Spleen (tissue), 11 donors: ENCODE results near the gene TBL1XR1. TPM values are rescaled to one million over a fixed set of nuclear protein-coding genes. Genes with fewer than 3 reads are reported as not detected.
"Not testable (repeated sequence)": the region's sequence is repeated elsewhere in the genome, so short reads cannot be mapped to it uniquely, and the experiment has no call there.

ENCODE experiments used
- DNase-seq: peaks from one replicate; pipeline ENCODE4 v3.0.0-alpha.2; 2020
- H3K27ac ChIP-seq, 8 donors: fragments of 200-600 bp; sonication (generic) in 7 of 8; 1 replicate in 4 of 8; 2 replicates in 4 of 8; pipeline versions ENCODE4 v1.5.0 to v1.8.0; 2016 to 2021; ENCODE audit warnings: inconsistent platforms in 4 of 8, mild to moderate bottlenecking in 4 of 8, moderate library complexity in 1 of 8
- H3K27me3 ChIP-seq, 7 donors: fragments of 200-600 bp; sonication (generic) in 6 of 7; replicated peaks in 1 of 7; 1 replicate in 4 of 7; 2 replicates in 3 of 7; pipeline versions ENCODE4 v1.5.0 to v1.8.0; 2016 to 2021; ENCODE audit warnings: inconsistent platforms in 3 of 7, mild to moderate bottlenecking in 1 of 7
- H3K36me3 ChIP-seq, 6 donors: fragments of 200-600 bp; sonication (generic) in 5 of 6; 1 replicate in 4 of 6; 2 replicates in 2 of 6; pipeline versions ENCODE4 v1.5.0 to v1.8.0; 2016 to 2021; ENCODE audit warnings: inconsistent platforms in 2 of 6
- H3K4me1 ChIP-seq, 6 donors: fragments of 200-600 bp; sonication (generic) in 5 of 6; 1 replicate in 3 of 6; 2 replicates in 3 of 6; pipeline versions ENCODE4 v1.5.0 to v1.8.0; 2016 to 2021; ENCODE audit warnings: inconsistent platforms in 3 of 6
- H3K4me3 ChIP-seq, 8 donors: fragments of 200-600 bp; sonication (generic) in 7 of 8; 1 replicate in 4 of 8; 2 replicates in 4 of 8; pipeline versions ENCODE4 v1.5.0 to v1.8.0; 2016 to 2021; ENCODE audit warnings: inconsistent platforms in 4 of 8, mild to moderate bottlenecking in 4 of 8, moderate library complexity in 2 of 8
- H3K9me3 ChIP-seq, 8 donors: fragments of 200-600 bp; sonication (generic) in 7 of 8; 1 replicate in 4 of 8; 2 replicates in 4 of 8; pipeline versions ENCODE4 v1.5.0 to v1.8.0; 2016 to 2021; ENCODE audit warnings: inconsistent platforms in 4 of 8
- CTCF ChIP-seq, 11 experiments: fragments of 200-600 bp in 7 of 11; fragments of 450-650 bp in 4 of 11; sonication (generic) in 4 of 11; IDR thresholded peaks in 8 of 11; conservative IDR thresholded peaks in 3 of 11; 1 replicate in 7 of 11; 2 replicates in 4 of 11; pipeline versions ENCODE4 v1.4.0 to v1.8.0; 2016 to 2021; ENCODE audit warnings: antibody characterized with exemption in 11 of 11, inconsistent platforms in 4 of 11, mild to moderate bottlenecking in 1 of 11
- POLR2A ChIP-seq, 3 donors: fragments of 450-650 bp; IDR thresholded peaks; one replicate each; pipeline ENCODE4 v1.5.1; 2017; ENCODE audit warnings: antibody characterized with exemption in 3 of 3, mild to moderate bottlenecking in 1 of 3
- POLR2AphosphoS5 ChIP-seq, 3 donors: sonication (generic); formaldehyde crosslinking; IDR thresholded peaks; one replicate each; pipeline ENCODE4 v1.5.1; 2017; ENCODE audit warnings: antibody characterized with exemption in 3 of 3
- WGBS, 5 donors: extraction: QIAGEN DNeasy Blood & Tissue Kit in 3 of 5; methylation state at CpG; one replicate each; pipeline versions ENCODE4 v1.1.5 to v1.1.7; 2013 to 2018; 5-methylcytosine and 5-hydroxymethylcytosine counted together
- intact Hi-C: fragments of 100-400 bp; cut with DNase I; formaldehyde crosslinking; loops from one replicate; pipeline ENCODE4 v1.15.0; 2023; ENCODE audit warnings: low total_unique reads
- polyA plus RNA-seq, 3 donors: library from polyadenylated mRNA; stranded (reverse); fragments of 200-250 nt; gene quantifications; one replicate each; pipeline ENCODE4 v1.2.1, GENCODE V29; 2013
- total RNA-seq, 7 donors: library from RNA; depleted of rRNA in 3 of 7; stranded (reverse); fragments of >200 nt in 3 of 7; fragmentation: NEBNext Ultra II Directional in 4 of 7; extraction: Animal tissue kit (Norgen Biotek cat#: 25700) in 4 of 7; gene quantifications; one replicate each; pipeline versions ENCODE4 v1.1.0 to v1.2.1, GENCODE V29; 2016 to 2021
- donor health status: healthy with polysubstance abuse.
- donor health status: DM: no; HTN: no; CAD: no; lungs with moderate emphysema.
- donor health status: DM: no; HTN: no; CAD: no.
- donor health status: Bipolar disorder and iron deficiency.
- donor health status: healthy.
- donor health status: DM: no; HTN: no; CAD: no.
- donor health status: DM: yes; HTN: yes; CAD: no.

Gene TBL1XR1
- total and polyA plus RNA-seq, 10 donors = 32.4 to 168 (median 97.2) TPM

- Histone ChIP-seq H3K27ac (no peak overlapping the region), H3K4me1 (peaks cover 3 to 41% (median 20%) of the 10 kb centered on the region in 6 donors), H3K4me3 (no peak overlapping the region), H3K9me3 (peaks cover 0 to 10% (median 0%) of the 10 kb centered on the region in 8 donors), H3K36me3 (no peaks in the 10 kb centered on the region), H3K27me3 (no peaks in the 10 kb centered on the region)
- TF ChIP-seq POLR2AphosphoS5 (IDR thresholded peaks at IDR 0.05) (no peak), CTCF (IDR thresholded peaks at IDR 0.05 in 8 of 11, conservative IDR thresholded peaks at IDR 0.05 in 3 of 11) (no peak), POLR2A (IDR thresholded peaks at IDR 0.05) (no peak)
- intact Hi-C loops = no loop called here
- DNase-seq = peak; percentile 81
- WGBS, 5 donors = 91 to 99% (median 97%) methylated on average over 35 to 43 of the region's 43 CpGs
These were observed 6.6 kb upstream of the TBL1XR1 start for GRCh38 chr3:177203689-177204395.

- Histone ChIP-seq H3K4me1 (peaks cover 10 to 49% (median 28%) of the 10 kb centered on the region in 6 donors), H3K9me3 (peaks cover 0 to 10% (median 0%) of the 10 kb centered on the region in 8 donors), H3K27ac (peak overlapping the region in 1 of 8 donors; percentile 99)
- DNase-seq, H3K4me3 ChIP-seq, intact Hi-C loops, H3K36me3 ChIP-seq, H3K27me3 ChIP-seq: not testable (repeated sequence)
- WGBS, 5 donors = 90 to 95% (median 91%) methylated on average over 4 of the region's 4 CpGs
These were observed 5.7 kb upstream of the TBL1XR1 start for GRCh38 chr3:177203016-177203415.

DNA sequence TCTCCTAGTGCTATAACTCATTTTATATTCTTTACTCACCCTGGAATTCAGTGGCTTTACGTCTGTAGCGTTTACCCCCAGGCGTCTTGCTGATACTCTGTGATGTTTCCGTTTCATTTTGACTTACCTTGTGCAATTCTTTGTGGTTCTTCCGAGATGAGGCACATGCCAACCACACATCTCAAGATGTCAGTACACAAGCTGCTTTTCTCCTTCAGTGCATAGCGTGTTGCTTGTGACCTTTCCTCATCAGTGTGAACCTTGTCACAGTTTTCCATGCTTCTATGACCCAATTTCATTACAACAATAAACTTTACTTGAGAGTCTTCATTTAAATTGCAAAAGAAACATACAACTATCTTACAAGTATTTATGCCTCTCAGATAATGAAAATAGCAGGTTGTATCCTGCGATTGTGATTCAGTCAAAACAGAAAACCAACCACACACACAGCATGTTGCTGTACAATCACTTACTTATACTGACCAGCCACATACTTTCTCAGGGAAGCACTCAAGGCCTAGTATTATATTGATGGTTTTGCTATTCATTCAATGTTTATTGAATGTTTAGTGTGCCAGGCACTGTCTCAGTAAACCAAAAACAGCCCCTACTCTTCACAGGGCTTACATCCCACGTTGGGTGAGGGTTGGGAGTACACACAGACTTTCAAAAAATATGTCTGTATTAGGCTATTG, 4.6 kb upstream of the TBL1XR1 start:
- Histone ChIP-seq H3K36me3 (no peaks in the 10 kb centered on the region), H3K27me3 (no peaks in the 10 kb centered on the region), H3K9me3 (peaks cover 0 to 10% (median 0%) of the 10 kb centered on the region in 8 donors), H3K27ac (peak overlapping the region in 7 of 8 donors; percentile 35 to 99 (median 56)), H3K4me3 (peak overlapping the region in 2 of 8 donors; percentile 12 to 41), H3K4me1 (peaks cover 10 to 51% (median 30%) of the 10 kb centered on the region in 6 donors)
- intact Hi-C loops = no loop called here
- DNase-seq = no peak
- 40 to 45% (median 42%) methylated on average over 8 of the region's 8 CpGs for WGBS, 5 donors
- TF ChIP-seq POLR2A (IDR thresholded peaks at IDR 0.05) (no peak), CTCF (IDR thresholded peaks at IDR 0.05 in 8 of 11, conservative IDR thresholded peaks at IDR 0.05 in 3 of 11) (no peak), POLR2AphosphoS5 (IDR thresholded peaks at IDR 0.05) (peak in 1 of 3 donors; percentile 71)

DNA sequence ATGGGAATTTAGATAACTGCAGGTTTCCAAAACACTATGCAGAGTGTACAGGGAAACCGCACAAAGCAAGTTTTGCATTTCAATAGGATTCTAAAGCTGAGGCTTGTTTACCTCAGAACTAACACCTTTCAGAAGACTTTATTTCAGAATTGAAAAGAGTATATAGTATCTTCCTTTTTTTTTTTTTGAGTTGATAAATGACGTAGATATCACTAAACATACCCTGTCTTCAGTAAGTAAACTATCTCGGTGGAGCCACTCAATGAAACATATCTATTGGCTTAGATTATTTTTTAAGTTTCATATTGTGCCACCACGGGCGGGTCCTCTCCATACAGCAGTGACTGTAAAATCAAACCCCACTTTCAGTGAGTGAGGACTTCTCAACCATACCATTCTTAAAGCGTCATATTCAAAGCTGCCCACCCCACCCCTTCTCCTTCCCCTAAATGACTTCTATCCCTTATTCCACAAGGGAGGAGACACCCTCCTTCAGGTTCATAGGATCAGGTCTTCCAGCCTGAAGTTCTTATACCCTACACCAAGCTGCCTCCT, 2.0 kb upstream of the TBL1XR1 start:
- intact Hi-C loops = loop anchor here (10.0 kb wide), 1 partner anchor 144 kb away; no protein-coding TSS in a partner anchor
- H3K4me3 ChIP-seq = peak overlapping the region in 1 of 8 donors; percentile 93
- TF ChIP-seq CTCF (IDR thresholded peaks at IDR 0.05 in 8 of 11, conservative IDR thresholded peaks at IDR 0.05 in 3 of 11) (no peak), POLR2AphosphoS5 (IDR thresholded peaks at IDR 0.05) (no peak), POLR2A (IDR thresholded peaks at IDR 0.05) (no peak)

More for the DNA sequence above, 2.0 kb upstream of the TBL1XR1 start:
- no peak for DNase-seq
- Histone ChIP-seq H3K36me3 (no peaks in the 10 kb centered on the region), H3K9me3 (peaks cover 0 to 10% (median 0%) of the 10 kb centered on the region in 8 donors), H3K27ac (peak overlapping the region; percentile 49 to 100 (median 97)), H3K4me1 (peaks cover 17 to 67% (median 44%) of the 10 kb centered on the region in 6 donors), H3K27me3 (no peaks in the 10 kb centered on the region)
- 51 to 66% (median 55%) methylated on average over 6 of the region's 6 CpGs for WGBS, 5 donors
